H9 (cell line): ENCODE measurements around the gene TBC1D7. TPM values are rescaled to one million over a fixed set of nuclear protein-coding genes. Genes with fewer than 3 reads are reported as not detected.

Source experiments
- DNase-seq: peaks from one replicate; pipeline ENCODE4 v3.0.0-alpha.2; 2017
- H2AFZ ChIP-seq: one replicate; pipeline ENCODE4 v1.6.1; 2013; ENCODE audit warnings: mild to moderate bottlenecking, low read length, control low read depth, moderate library complexity
- H2AK5ac ChIP-seq: 2 replicates; pipeline ENCODE4 v1.6.1; 2013; ENCODE audit warnings: low read length, control low read depth, mixed read lengths; ENCODE audit not compliant: insufficient read length
- H2BK120ac ChIP-seq: one replicate; pipeline ENCODE4 v1.6.1; 2013; ENCODE audit warnings: low read depth, mild to moderate bottlenecking, low read length, control low read depth, inconsistent platforms; ENCODE audit not compliant: poor library complexity, severe bottlenecking
- H2BK12ac ChIP-seq: 2 replicates; pipeline ENCODE4 v1.6.1; 2013; ENCODE audit warnings: low read length, control low read depth, mixed read lengths, low read depth; ENCODE audit not compliant: insufficient read length
- H2BK15ac ChIP-seq: 2 replicates; pipeline ENCODE4 v1.6.1; 2013; ENCODE audit warnings: low read depth, low read length, control low read depth
- H2BK20ac ChIP-seq: one replicate; pipeline ENCODE4 v1.6.1; 2013; ENCODE audit warnings: low read depth, mild to moderate bottlenecking, low read length, control low read depth, inconsistent platforms; ENCODE audit not compliant: poor library complexity, severe bottlenecking
- H2BK5ac ChIP-seq: 2 replicates; pipeline ENCODE4 v1.6.1; 2013; ENCODE audit warnings: low read length, control low read depth, mixed read lengths; ENCODE audit not compliant: insufficient read length
- H3K14ac ChIP-seq: 2 replicates; pipeline ENCODE4 v1.6.1; 2013; ENCODE audit warnings: low read length, control low read depth; ENCODE audit not compliant: insufficient read depth
- H3K18ac ChIP-seq: 2 replicates; pipeline ENCODE4 v1.6.1; 2013; ENCODE audit warnings: low read depth, mild to moderate bottlenecking, mixed read lengths, low read length, control low read depth; ENCODE audit not compliant: insufficient read length
- H3K23ac ChIP-seq: 2 replicates; pipeline ENCODE4 v1.6.1; 2013; ENCODE audit warnings: low read length, control low read depth, mixed read lengths, low read depth; ENCODE audit not compliant: insufficient read length
- H3K23me2 ChIP-seq: 2 replicates; pipeline ENCODE4 v1.6.1; 2013; ENCODE audit warnings: low read depth, mild to moderate bottlenecking, mixed read lengths, low read length, control low read depth; ENCODE audit not compliant: insufficient read length, poor library complexity, severe bottlenecking
- H3K27ac ChIP-seq: 2 replicates; pipeline ENCODE4 v1.5.1; 2013; ENCODE audit warnings: low read length, control low read depth, mixed read lengths, low read depth; ENCODE audit not compliant: insufficient read length
- H3K27me3 ChIP-seq: 2 replicates; pipeline ENCODE4 v1.6.1; 2013; ENCODE audit warnings: low read length, control low read depth, inconsistent platforms; ENCODE audit not compliant: insufficient read depth
- H3K4ac ChIP-seq: 2 replicates; pipeline ENCODE4 v1.6.1; 2013; ENCODE audit warnings: low read depth, mild to moderate bottlenecking, control low read depth, inconsistent platforms, low read length, moderate library complexity
- H3K4me1 ChIP-seq: 2 replicates; pipeline ENCODE4 v1.6.1; 2013; ENCODE audit warnings: low read length, control low read depth, inconsistent platforms; ENCODE audit not compliant: insufficient read depth
- H3K4me2 ChIP-seq: 2 replicates; pipeline ENCODE4 v1.6.1; 2013; ENCODE audit warnings: low read length, control low read depth, mixed read lengths; ENCODE audit not compliant: insufficient read length, insufficient read depth
- H3K56ac ChIP-seq: 2 replicates; pipeline ENCODE4 v1.6.1; 2013; ENCODE audit warnings: low read depth, mild to moderate bottlenecking, mixed read lengths, low read length, control low read depth; ENCODE audit not compliant: insufficient read length
- H3K79me1 ChIP-seq: 2 replicates; pipeline ENCODE4 v1.6.1; 2013; ENCODE audit warnings: low read depth, mild to moderate bottlenecking, moderate library complexity, low read length, control low read depth, inconsistent platforms; ENCODE audit not compliant: insufficient read depth, poor library complexity, severe bottlenecking
- H3K79me2 ChIP-seq: 2 replicates; pipeline ENCODE4 v1.6.1; 2013; ENCODE audit warnings: low read length, control low read depth, inconsistent platforms; ENCODE audit not compliant: insufficient read depth
- H3K9ac ChIP-seq: 2 replicates; pipeline ENCODE4 v1.6.1; 2013; ENCODE audit warnings: low read length, control low read depth, mixed read lengths; ENCODE audit not compliant: insufficient read length; ENCODE audit errors: extremely low read depth
- H3K9me3 ChIP-seq: one replicate; pipeline ENCODE4 v1.6.1; 2013; ENCODE audit warnings: low read depth, low read length, inconsistent platforms; ENCODE audit not compliant: control insufficient read depth
- H3T11ph ChIP-seq: one replicate; pipeline ENCODE4 v1.6.1; 2013; ENCODE audit warnings: mild to moderate bottlenecking, low read length, control low read depth, inconsistent platforms
- H4K20me1 ChIP-seq: one replicate; pipeline ENCODE4 v1.6.1; 2013; ENCODE audit not compliant: control insufficient read depth, insufficient read length, insufficient read depth
- H4K5ac ChIP-seq: 2 replicates; pipeline ENCODE4 v1.6.1; 2013; ENCODE audit warnings: low read depth, mild to moderate bottlenecking, mixed read lengths, low read length, control low read depth; ENCODE audit not compliant: insufficient read length
- H4K8ac ChIP-seq: replicated peaks from 2 replicates; pipeline ENCODE4 v1.6.1; 2013; ENCODE audit warnings: low read length, control low read depth, mixed read lengths, low read depth; ENCODE audit not compliant: insufficient read length
- H4K91ac ChIP-seq: 2 replicates; pipeline ENCODE4 v1.6.1; 2013; ENCODE audit warnings: low read depth, mild to moderate bottlenecking, moderate library complexity, mixed read lengths, low read length, control low read depth; ENCODE audit not compliant: insufficient read length
- H3K27ac Mint-ChIP-seq, 3 experiments: 2 replicates in 2 of 3; 3 replicates in 1 of 3; pipeline ENCODE4 v1.8.0; 2020 to 2021; ENCODE audit warnings: mixed read lengths in 3 of 3, mild to moderate bottlenecking in 1 of 3, moderate library complexity in 1 of 3
- H3K27me3 Mint-ChIP-seq: 2 replicates; pipeline ENCODE4 v1.8.0; 2021; ENCODE audit warnings: low read depth, mild to moderate bottlenecking, moderate library complexity, mixed read lengths
- H3K36me3 Mint-ChIP-seq, 3 experiments: 2 replicates in 2 of 3; 3 replicates in 1 of 3; pipeline ENCODE4 v1.8.0; 2020 to 2021; ENCODE audit warnings: low read depth in 3 of 3, mixed read lengths in 3 of 3; ENCODE audit not compliant: insufficient read depth in 1 of 3
- H3K4me1 Mint-ChIP-seq, 2 experiments: 2 replicates each; pipeline ENCODE4 v1.8.0; 2020; ENCODE audit warnings: mixed read lengths in 2 of 2
- H3K4me3 Mint-ChIP-seq, 2 experiments: 2 replicates in 1 of 2; 3 replicates in 1 of 2; pipeline ENCODE4 v1.8.0; 2020 to 2021; ENCODE audit warnings: mild to moderate bottlenecking in 2 of 2, mixed read lengths in 2 of 2, moderate library complexity in 1 of 2
- H3K9me3 Mint-ChIP-seq, 2 experiments: 2 replicates in 1 of 2; 3 replicates in 1 of 2; pipeline ENCODE4 v1.8.0; 2020; ENCODE audit warnings: mild to moderate bottlenecking in 2 of 2, mixed read lengths in 2 of 2, moderate library complexity in 1 of 2
- CTCF ChIP-seq: fragments of 200-600 bp; sonication (generic); conservative IDR thresholded peaks from 3 replicates; pipeline ENCODE4 v1.8.0; 2021; ENCODE audit warnings: antibody characterized with exemption, mild to moderate bottlenecking
- whole genome bisulfite sequencing: extraction: QIAGEN DNeasy Blood & Tissue Kit; methylation state at CpG from one replicate; pipeline ENCODE4 v1.1.7; 2013; ENCODE audit warnings: missing lambda C conversion rate, low lambda C conversion rate, mixed read lengths; ENCODE audit not compliant: insufficient read length; ENCODE audit errors: extremely low coverage; 5-methylcytosine and 5-hydroxymethylcytosine counted together
- total RNA-seq: library from RNA; stranded (reverse); gene quantifications from 2 replicates; pipeline ENCODE4 v1.2.1, GENCODE V29; 2021

TBC1D7 gene
- total RNA-seq, 1 experiment from 2014 or later, result 33.9 TPM

GRCh38 chr6:13277231-13277630 is 51.1 kb downstream of the TBC1D7 start:
- no CpG with 5 or more reads among the region's 2 CpGs for WGBS

More at GRCh38 chr6:13277231-13277630, 51.1 kb downstream of the TBC1D7 start:
- Mint-ChIP-seq H3K27me3 (no peaks in the 10 kb centered on the region), H3K9me3 (no peaks in the 10 kb centered on the region), H3K36me3 (no peaks in the 10 kb centered on the region; a peak in 2 of 7 replicates), H3K4me1 (peaks cover 8 to 14% of the 10 kb centered on the region in 2 experiments; a peak in 3 of 4 replicates), H3K27ac (no peak overlapping the region; a peak in 1 of 7 replicates), H3K4me3 (no peak overlapping the region)
- H4K91ac ChIP-seq, result no peak overlapping the region
- no peak overlapping the region for H3T11ph ChIP-seq
- H2BK120ac ChIP-seq, result no peak overlapping the region
- no peaks in the 10 kb centered on the region for H3K27me3 ChIP-seq
- H3K79me1 ChIP-seq, result no peaks in the 10 kb centered on the region
- no peak for DNase-seq
- no peak overlapping the region for H3K56ac ChIP-seq
- no peak overlapping the region for H4K8ac ChIP-seq
- no peaks in the 10 kb centered on the region for H3K9me3 ChIP-seq
- H3K9ac ChIP-seq, result no peak overlapping the region
- H2BK15ac ChIP-seq, result no peak overlapping the region
- H3K79me2 ChIP-seq, result no peaks in the 10 kb centered on the region
- no peak overlapping the region for H3K14ac ChIP-seq
- TF ChIP-seq CTCF, result no peak
- H2AK5ac ChIP-seq, result no peak overlapping the region
- no peak overlapping the region for H2BK5ac ChIP-seq
- H4K20me1 ChIP-seq, result peaks cover 3% of the 10 kb centered on the region
- no peak overlapping the region for H3K4ac ChIP-seq
- no peak overlapping the region for H3K18ac ChIP-seq
- H2BK20ac ChIP-seq, result no peak overlapping the region
- no peaks in the 10 kb centered on the region for H3K4me1 ChIP-seq
- H3K4me2 ChIP-seq, result no peak overlapping the region
- H2AFZ ChIP-seq, result no peak overlapping the region
- no peak overlapping the region for H4K5ac ChIP-seq
- H3K27ac ChIP-seq, result no peak overlapping the region
- H2BK12ac ChIP-seq, result no peak overlapping the region
- H3K23me2 ChIP-seq, result no peaks in the 10 kb centered on the region
- H3K23ac ChIP-seq, result no peak overlapping the region
